ENCODE measurements around the gene CDK16.

GRCh38 chrX:47193475-47194193, 24.8 kb upstream of the CDK16 start, which contains the start of gene UBA1:
- TF ChIP-seq CTCF (IDR thresholded peaks at IDR 0.05) (peak; percentile 87 to 95 (median 91)), POLR2A (IDR thresholded peaks at IDR 0.05) (peak; percentile 79)
